CMK (cell line): ENCODE data around the gene PRKCB.

Source experiments
- DNase-seq: peaks from one replicate; pipeline ENCODE4 v3.0.0-alpha.2; 2010; ENCODE audit warnings: low read depth

The PRKCB gene

DNA sequence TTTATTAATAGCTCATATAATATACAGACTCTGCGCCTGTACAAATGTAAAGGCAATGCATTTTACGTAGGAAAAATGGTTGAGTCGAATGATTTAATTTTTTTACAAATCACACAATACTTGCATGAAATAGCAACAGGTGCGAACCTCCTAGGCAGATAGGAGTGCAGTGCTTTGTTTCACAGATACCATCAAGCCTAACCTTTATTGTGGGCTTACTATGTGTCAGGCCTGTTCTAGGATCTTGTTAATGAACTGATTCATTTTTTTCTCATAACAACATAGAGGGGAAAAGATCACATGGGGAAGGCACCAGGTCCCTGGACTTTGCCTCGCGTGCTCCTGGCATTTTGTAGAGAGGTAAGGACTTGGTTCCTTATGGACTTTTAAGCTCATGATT is 107.8 kb downstream of the PRKCB start:
- DNase-seq = no peak

DNA sequence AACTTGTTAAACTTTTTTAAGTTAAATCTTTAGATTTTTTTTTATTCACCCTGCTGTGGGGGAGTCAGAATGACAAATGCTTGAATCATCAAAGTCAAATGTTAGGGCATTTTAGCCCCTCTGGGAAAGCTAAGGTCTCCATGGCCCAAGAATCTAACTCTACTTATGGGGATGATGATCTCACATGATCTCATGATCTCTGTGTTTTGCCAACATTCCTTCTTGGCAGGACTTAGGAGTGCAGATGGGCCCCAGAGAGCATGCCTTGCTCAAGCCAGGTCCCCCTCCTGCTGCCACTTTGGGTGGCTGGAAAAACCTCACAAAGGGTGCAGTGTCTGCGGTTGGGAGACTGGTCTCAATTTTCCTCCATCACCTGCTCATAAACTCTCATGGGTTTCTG is 108.6 kb downstream of the PRKCB start:
- DNase-seq = no peak

DNA sequence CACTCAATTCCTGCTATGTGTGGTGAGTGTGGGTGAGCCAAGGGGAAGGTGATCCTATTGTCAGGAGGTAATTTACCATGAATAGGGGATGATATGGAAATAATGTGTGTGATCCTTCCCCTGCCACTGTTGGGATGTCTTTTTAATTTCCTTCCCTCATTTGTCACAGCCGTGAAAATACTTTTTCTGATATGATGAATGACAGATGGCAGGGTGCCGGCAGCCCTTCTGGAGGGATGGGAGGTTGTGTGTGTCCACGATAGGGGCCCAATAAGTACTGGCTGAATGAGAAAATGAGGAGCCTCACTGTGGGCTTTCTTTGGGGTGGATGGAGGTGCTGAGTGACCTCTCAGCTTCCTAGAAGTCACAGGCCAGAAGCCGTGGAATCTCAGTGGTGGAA is 109.5 kb downstream of the PRKCB start:
- DNase-seq = no peak

DNA sequence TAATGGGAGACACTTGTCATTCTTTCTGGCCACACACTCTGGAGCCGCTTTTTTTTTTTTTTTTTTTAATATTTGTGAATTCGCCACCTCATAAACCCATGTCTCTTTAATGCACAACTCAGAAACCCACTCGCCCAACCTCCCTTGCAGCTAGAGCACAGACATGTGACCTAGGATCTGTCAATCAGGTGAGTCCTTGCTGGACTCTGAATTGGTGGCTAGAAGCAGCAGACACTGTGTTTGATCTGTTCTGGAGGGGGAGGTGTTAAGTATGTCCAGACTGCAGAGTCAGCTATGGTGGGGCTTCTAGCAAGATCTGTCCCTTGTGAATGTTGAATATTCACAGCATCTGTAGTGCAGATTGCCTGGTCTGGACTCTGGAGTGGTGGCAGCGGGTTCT is 112.1 kb downstream of the PRKCB start:
- no peak for DNase-seq

DNA sequence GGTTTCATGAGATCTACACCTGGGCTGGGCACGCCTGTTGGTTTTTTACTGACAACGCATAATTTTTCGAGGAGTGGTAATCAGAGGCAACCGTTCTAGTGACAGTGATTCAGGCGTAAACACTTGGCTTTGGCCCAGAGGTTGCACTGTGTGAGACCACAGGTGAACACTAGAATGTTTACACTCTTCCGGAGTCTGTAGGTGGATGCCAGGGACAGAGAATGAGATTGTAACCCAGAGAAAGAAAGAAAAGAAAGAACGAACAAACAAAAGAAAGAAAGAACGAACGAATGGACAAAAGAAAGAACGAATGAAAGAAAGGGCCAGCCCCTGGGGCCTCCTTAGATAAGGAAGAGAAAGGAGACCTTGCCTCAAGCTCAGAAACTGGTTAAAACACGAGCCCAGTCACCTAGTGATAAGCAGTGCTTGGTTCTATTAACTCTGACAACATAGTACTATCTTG is 113.2 kb downstream of the PRKCB start:
- no peak for DNase-seq

DNA sequence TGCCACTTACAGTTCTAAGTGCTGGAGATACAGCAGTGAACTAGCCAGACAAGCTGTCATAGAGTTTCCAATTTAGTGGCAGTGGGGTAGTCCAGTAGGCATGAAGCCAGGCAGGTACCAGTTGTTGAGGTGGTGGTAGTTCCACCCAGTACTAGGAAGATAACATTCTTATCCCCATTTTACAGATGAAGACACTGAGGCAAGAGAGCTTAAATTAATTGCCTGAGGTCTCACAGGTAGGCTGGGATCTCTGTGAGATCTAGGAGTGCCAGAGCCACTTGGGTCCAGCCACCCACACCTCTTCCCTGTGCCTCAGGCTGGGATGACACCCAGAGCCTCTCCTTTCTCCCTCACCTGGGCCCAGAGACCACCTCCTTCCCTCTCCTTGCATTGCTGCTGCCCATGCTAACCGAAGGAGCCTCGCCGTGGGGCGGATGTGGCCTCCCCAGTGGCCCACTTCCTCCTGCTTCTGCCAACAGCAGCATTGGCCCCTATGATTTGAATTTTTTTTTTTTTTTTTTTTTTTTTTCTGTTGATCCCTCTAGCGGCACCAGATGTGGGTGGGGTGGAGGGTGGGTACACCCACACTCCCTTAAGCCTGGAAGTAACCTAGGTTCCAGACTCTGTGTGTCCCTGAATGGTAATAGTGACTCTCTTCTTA is 114.0 kb downstream of the PRKCB start:
- peak; percentile 75 for DNase-seq

DNA sequence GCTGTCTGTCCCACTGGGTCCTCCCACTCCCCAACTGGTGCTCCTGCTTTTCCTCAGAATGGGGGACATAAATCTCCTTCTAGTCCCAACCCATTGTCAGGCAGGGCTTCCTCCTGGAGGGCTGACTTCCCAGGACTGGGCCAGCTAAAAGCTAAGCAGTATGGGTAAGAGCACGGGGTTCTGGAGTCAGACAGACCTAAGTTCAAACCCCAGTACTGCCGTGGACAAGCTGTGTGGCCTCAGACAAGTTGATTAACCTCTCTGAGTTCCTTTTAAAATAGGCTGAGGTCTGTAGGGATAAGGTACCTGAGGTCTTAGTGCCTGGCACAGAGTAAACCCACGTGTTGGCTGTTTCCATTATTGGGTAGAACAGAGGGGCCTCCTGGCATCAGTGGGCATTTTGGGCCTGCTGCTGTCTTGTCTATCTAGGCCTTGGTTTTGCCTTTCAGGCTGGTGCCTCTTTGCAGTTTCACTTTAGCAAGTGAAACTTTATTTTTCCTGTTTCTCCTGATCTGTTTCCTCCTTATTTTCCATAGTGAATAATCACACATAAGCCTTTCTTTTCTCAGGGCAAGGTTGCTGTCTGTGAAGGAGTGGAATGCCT is 114.6 kb downstream of the PRKCB start:
- no peak for DNase-seq

DNA sequence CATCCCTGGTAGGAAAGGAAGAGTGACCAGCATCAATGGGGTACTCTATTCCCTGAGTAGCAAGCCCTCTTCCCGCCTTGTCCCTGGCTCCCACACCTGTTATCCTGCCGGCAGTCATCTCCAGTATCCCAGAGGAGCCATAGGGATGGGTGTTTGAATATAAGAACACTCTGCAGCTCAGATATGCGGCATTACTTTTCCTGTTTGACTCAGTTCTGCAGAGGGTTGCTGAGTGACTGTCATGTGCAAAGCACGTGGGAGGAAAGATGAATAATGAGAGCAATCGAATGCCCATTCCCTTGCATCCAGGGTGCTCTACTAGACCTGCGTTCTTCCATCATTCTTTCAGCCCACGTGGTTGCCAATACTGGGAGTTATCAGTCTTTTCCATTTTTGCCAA is 115.1 kb downstream of the PRKCB start:
- DNase-seq = no peak

DNA sequence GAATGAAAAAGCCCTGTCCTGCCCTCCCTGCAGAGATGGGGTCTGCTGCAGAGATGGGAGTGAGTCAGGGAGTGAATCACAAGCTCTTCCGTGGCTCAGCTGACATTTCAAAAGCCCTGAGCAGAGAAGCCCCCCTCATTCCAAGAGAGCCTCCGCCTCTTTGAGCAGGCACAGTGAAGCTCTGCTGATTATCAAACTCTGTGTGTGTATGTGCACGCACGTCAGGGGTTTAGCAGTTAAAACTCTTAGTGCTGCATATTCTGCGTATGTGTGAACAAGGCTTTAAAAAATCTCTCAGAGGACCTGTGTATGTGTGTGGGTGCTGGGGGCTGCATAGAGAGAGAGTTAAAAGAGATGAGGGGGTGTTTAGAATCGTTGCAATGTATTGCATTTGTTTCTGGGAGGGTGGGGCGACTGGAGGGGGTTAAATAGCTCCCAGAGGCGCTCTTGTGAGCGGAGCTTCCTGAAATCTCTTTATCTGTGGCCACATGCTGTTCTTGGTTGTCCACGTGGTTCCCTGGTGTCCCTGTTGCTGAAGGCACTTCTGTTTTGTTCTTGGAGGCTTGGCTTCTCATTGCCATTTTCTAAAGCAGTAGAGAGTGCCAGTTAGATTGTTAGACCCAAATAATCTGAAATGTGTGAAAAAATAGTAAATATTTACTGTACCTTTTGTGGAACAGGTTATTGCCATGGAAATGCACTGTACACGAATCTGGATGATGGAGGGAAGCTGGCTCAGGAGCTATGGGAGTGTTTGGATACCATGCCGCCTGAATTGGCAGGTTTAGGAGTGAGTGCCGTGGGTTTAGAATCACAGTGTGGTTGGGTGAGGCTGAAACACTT is 116.6 kb downstream of the PRKCB start:
- peak; percentile 68 for DNase-seq

DNA sequence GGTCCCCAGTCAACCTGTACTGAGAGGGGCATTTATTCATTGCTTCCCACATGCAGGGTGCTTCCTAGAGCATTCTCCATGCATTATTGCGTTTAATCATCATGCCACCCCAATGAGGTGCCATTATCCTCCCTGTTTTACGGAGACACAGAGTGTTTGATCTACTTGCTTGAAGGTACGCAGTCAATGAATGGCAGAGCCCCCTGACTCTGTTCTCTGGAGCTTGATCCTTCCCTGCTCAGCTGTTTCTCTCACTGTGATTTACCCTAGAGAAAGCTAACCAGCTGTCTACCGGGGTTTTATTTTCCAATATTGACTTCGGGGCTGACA is 117.2 kb downstream of the PRKCB start:
- no peak for DNase-seq

DNA sequence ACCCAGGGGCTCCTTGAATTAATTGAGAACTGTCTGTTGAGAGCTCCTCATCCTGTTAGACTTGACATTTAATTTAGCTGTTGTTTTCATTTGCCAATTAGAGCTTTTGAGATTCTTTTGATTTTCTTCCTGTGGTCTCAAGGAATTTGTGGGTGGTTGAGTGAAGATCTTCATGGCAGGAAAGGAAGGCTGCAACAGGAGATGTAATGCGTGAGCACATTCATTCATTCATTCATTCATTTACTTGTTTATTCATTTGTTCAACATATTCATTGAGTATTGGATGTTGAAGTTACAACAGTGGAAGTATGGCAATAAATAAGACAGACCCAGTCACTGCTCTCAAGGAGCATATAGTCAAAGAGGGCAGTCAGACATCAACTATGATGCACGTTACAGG is 117.7 kb downstream of the PRKCB start:
- no peak for DNase-seq

DNA sequence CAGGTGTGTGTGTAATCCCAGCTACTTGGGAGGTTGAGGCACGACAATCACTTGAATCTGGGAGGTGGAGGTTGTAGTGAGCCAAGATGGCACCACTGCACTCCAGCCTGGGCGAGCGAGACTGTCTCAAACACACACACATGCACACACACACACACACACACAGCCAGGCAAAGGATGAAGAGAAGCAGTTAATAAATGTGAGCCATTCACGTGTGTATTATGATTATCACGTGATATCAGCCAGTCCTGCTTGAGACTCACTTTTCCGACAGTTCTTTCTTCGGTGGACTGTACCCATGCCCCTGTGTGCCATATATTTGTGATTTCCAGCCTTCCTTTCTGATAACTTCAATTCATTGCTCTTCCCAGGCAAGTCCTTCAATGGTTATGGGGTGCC is 119.3 kb downstream of the PRKCB start:
- no peak for DNase-seq

DNA sequence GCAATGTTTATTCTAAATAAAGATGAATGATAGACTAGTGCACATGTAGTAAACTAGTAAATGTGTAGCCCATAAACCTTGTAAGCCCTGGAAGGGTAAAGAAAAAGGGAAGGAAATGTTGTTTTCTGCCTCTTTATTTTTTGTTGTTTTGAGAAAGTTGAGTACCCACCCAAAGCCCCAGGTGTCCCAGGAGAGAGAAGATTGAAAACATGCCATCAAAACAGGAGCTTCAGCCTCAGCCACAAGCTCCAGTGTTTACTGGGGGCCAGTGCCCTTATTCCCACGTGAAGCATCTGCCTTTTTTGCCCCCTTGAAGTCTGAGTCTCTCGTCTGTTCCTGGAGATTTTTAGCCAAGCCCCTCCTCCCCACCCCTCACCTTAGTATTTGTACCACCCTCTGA is 121.5 kb downstream of the PRKCB start:
- DNase-seq = no peak

DNA sequence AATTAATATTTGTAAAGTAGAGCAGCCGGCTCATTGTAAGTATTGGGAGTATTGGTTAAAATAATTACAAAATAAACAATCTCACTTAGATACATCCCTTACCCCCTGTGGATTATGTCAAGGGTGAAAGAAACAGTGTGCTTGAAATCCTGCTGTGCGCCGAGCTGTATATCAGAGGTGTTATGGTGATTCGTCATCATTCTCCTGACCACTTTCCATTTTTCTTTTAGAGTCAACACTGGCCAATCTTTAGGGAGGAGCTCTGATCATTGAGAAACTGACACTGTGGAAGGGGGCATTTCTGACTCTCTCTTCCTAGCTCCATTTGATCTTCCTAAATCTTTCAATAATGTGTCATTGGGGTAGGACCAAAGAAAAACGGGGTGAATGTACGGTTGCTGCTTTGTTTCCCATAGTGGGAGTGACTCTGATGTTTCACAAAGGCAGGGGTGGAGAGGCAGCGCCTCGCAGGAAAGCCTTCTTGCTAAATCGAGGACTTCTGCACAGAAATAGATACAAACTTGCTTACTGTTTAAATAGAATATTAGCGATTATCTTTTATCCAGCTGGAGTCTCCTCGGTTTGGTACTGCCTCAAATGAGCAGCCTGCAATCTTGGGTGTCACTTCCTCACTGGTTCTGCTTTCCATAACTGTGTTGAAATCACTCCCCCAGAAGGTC is 123.4 kb downstream of the PRKCB start:
- DNase-seq = no peak

DNA sequence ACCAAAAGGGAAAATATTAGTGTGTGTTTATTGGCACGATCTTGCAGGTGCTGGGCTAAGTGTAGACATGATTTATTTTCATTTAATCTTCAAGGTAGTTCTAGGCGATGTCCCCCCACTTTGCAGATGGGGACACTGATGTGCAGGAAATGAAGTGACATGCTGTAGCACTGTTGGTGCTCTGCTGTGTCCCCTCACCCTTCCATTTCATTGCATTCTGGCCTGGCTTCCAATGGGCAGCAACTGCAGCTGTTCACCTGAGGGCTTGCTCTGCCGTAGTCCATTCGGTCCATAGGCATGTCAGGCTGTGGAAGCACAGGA is 123.9 kb downstream of the PRKCB start:
- DNase-seq = no peak

DNA sequence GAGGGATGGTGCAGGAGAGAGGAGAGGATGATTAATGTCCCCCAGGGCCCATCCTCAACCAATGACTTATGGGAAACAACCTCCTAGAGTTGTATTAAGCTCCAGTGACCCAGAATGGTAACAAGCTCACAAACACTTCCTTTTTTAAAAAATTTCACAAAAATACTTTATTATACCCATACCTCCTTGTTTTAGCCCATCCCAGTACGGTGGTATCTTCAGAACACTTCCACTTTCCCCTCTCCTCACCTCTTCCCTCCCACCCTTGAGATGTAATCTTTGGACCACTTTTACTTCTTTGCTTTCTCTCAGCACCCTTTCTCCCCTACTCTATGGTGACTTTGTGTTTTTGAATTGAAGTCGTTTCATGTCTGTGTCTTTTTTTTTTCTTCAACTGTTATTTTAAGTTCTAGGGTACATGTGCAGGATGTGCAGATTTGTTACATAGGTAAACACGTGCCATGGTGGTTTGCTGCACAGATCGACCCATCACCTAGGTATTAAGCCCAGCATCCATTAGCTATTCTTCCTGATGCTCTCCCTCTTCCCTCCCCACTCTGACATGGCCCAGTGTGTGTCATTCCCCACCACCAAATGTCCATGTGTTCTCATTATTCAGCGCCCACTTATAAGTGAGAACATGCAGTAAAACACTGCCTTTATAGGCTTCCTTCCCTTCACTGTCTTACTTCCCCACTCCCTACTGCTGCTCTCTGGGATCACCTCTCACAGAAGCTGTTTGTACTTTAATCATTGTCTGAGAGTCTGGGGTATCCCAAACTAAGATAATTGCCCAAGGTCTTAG is 124.5 kb downstream of the PRKCB start:
- no peak for DNase-seq

DNA sequence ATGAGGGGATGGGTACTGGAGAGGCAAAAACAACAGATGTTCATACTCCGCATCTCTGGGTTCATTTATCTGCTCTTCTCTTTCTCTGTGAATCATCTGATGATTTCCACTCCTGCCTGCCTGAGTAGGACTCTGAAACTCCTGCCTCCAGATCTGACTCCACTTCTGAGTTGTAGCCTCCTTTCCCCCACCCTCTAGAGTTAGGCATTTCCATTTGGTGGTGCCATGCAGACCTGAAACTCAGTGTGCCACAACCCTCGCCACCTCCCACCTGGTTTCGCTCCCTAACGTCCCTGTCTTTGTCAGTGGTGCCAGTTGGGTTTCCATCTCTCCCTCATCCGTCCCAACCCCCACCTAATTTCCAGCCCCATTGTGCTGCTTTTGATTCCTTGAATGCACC is 126.2 kb downstream of the PRKCB start:
- DNase-seq = no peak

DNA sequence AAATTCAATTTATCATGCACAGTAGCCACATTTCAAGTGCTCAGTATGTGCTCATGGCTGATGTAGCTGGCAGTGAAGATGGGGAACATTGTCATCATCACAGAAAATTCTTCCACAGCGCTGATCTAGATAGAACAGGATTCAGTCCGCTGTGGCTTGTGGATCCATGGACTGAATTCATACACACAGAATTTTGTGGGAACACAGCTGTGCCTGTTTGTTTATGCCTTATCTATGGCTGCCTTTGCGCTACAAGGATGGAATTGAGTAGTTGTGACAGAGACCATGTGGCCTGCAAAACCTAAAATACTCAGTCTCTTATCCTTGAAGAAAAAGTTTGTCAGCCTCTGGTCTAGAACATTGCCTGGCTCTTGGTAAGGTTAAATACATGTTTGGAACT is 128.4 kb downstream of the PRKCB start:
- DNase-seq = no peak

DNA sequence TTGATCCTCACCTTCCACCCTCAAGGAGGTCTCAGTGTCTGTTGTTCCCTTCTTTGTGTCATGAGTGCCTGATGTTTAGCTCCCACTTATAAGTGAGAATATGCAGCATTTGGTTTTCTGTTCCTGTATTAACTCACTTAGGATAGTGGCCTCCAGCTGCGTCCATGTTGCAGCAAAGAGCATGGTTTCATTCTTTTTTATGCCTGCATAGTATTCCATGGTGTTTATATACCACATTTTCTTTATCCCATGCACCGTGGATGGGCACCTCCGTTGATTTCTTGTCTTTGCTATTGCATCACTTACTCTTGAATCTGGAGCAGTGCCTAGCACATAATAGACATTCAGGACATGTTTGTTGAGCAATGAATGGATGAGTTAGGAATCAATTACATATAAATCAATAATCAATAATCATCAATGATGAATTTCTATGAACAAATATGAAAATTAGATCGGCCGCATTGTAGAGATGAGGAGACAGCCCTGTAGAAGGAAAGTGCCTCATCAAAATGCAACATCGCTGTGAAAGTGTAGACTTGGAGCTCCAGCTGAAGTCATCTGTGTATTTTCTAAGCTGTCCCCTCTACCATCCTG is 129.5 kb downstream of the PRKCB start:
- no peak for DNase-seq

DNA sequence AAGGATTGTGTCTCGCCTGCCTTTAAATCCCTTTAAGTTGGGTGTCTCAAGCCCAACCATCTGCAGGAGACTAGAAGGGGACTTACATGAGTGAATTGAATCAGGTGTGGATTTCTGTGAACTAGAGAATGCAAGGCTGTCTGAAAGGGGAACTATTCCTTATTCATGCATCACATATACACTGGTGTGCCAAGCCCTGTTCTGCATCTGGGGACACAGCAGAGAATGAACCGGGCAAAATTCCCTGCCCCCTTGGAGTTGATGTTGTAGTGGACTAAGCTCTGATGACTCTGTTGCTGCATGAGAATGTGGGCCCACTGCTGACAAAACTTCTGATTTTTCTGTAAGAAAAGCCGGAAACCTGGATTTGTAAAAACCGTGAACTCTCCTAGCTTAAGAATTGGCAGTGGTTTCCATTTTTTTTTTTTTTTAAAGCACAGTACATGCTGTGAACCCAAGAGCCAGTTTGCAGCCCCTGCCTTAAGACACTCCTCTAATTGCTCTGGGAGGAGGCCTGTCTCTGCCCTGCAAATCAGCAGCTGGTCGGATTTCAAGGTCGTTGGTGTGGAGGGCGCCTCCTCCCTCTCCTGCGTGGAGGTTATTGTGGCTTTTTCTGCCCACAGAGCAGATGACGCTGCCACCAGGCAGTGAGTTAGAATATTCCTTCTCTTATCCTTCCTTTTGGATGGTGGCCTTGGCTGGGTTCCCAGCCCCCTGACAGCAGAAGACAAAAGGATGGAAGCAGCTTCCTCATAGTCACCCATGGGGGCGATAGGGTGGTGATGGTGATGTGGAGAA is 131.0 kb downstream of the PRKCB start:
- DNase-seq = peak; percentile 27

DNA sequence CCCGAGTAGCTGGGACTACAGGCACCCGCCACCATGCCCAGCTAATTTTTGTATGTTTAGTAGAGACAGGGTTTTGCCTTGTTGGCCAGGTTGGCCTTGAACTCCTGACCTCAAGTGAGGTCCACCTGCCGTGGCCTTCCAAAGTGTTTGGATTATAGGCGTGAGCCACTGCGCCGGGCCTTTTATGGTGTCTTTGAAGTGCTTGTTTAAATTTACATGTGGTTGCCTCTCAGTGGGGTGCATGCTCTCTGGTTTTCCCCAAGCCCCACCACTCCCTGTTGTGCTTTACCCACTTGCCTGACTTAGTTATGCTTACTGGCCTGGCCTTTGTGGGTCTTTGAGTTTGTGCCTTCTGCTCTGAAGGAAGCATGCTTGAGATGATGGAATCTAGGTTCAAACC is 132.0 kb downstream of the PRKCB start:
- no peak for DNase-seq
